H1 (cell line): ENCODE data around the gene MZF1. TPM values are rescaled to one million over a fixed set of nuclear protein-coding genes. Genes with fewer than 3 reads are reported as not detected.

Experiments
- ATF3 ChIP-seq: IDR thresholded peaks from 2 replicates; pipeline ENCODE4 v1.6.1; 2011; ENCODE audit warnings: low read depth, mild to moderate bottlenecking, low read length; ENCODE audit not compliant: insufficient read depth
- CBX8 ChIP-seq: fragments of 300-800, 300-1000 bp; sonication (generic); IDR thresholded peaks from 2 replicates; pipeline ENCODE4 v1.7.1; 2016; ENCODE audit warnings: low read depth, low read length, borderline replicate concordance
- CHD7 ChIP-seq: fragments of 300-600 bp; sonication (generic); IDR thresholded peaks from 2 replicates; pipeline ENCODE4 v1.7.1; 2012; ENCODE audit warnings: low read length, moderate library complexity, mild to moderate bottlenecking, inconsistent platforms; ENCODE audit not compliant: insufficient replicate concordance
- CREB1 ChIP-seq: IDR thresholded peaks from 2 replicates; pipeline ENCODE4 v1.6.1; 2012; ENCODE audit warnings: inconsistent platforms
- KDM4A ChIP-seq: IDR thresholded peaks from one replicate; pipeline ENCODE4 v1.7.1; 2012; ENCODE audit warnings: low read depth, mild to moderate bottlenecking, moderate library complexity, low read length, inconsistent platforms; ENCODE audit not compliant: severe bottlenecking
- SUZ12 ChIP-seq: fragments of 200-600 bp; sonication (generic); IDR thresholded peaks from 2 replicates; pipeline ENCODE4 v1.6.1; 2012; ENCODE audit warnings: mild to moderate bottlenecking, inconsistent platforms, low read length, moderate library complexity, mixed read lengths
- TAF7 ChIP-seq: optimal IDR thresholded peaks from 2 replicates; pipeline ENCODE3; 2011; ENCODE audit warnings: low read depth, mild to moderate bottlenecking, inconsistent platforms, low read length, moderate library complexity, borderline replicate concordance
- TBP ChIP-seq: IDR thresholded peaks from 2 replicates; pipeline ENCODE4 v1.6.1; 2011; ENCODE audit warnings: low read depth, low read length, improper control_type of control experiment
- TCF12 ChIP-seq: IDR thresholded peaks from 2 replicates; pipeline ENCODE4 v1.6.1; 2011; ENCODE audit warnings: low read depth, mild to moderate bottlenecking, low read length
- TEAD4 ChIP-seq: IDR thresholded peaks from 2 replicates; pipeline ENCODE4 v1.6.1; 2012; ENCODE audit warnings: low read depth, low read length, inconsistent platforms, mixed read lengths
- polyA plus RNA-seq, 7 experiments: library from polyadenylated mRNA; depleted of rRNA in 3 of 7; stranded (reverse) in 5 of 7; unstranded in 2 of 7; fragments of >200 nt in 5 of 7; fragments of 200-250 nt in 2 of 7; gene quantifications; 1 replicate in 5 of 7; 2 replicates in 1 of 7; 4 replicates in 1 of 7; pipeline versions ENCODE4 v1.2.1 to v1.2.3, GENCODE V29; 2011 to 2013; ENCODE audit warnings: missing spikeins in 2 of 7, mixed read lengths in 2 of 7
- total RNA-seq: library from RNA; stranded (reverse); fragmentation: NEBNext Ultra II Directional; extraction: Animal tissue kit (Norgen Biotek cat#: 25700); gene quantifications from 2 replicates; pipeline ENCODE4 v1.2.1, GENCODE V29; 2021

The MZF1 gene
- total and polyA plus RNA-seq, 2 of the 8 experiments (the other 6 are each of a cell fraction or from before 2014, with no cell fraction given), result 15.2 to 25.0 TPM

GRCh38 chr19:58543826-58544590, 29.1 kb downstream of the MZF1 start, which contains the start of gene TRIM28 (continued):
- TF ChIP-seq CHD7, result no peak
- TF ChIP-seq CBX8, result no peak
- TF ChIP-seq TEAD4, result no peak
- TF ChIP-seq ATF3, result no peak
- TF ChIP-seq TBP, result peak; percentile 94
- TF ChIP-seq CREB1, result peak; percentile 92
- peak; percentile 11 for TF ChIP-seq KDM4A
- TF ChIP-seq TCF12, result no peak
- TF ChIP-seq SUZ12, result no peak
- peak; percentile 98 for TF ChIP-seq TAF7
